ENCODE results near the gene UNC119.

DNA sequence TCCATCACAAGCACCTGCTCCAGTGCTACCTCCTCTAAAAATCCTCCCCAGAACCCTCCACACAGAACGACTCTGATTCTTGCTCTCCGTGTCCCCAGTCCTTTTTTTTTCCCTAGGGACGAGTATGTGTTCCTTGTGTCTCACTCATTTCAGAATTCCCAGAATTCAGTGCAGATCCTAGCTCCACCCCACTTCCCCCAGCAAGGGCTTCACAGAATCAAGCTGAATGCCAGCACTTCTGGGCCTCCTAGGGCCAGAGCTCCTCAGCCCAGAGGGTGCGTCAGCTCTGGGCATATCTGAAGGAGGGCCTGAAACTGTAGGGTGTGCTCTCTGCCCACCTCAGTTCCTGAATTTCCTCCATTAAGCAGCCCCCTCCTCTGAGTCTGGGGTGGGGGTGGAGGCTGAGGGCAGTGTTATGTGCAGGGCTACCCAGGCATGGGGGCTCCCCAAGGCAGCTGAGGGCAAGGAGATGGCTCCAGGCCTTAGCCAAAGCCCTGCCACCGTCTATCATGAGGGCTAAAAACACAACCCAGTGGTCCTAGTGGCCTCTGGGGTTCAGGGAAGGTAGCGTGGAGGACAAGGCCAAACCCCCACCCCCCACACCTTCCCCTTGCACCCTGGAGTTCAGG, 6.5 kb downstream of the UNC119 start:
- TF ChIP-seq, protein P1, sequence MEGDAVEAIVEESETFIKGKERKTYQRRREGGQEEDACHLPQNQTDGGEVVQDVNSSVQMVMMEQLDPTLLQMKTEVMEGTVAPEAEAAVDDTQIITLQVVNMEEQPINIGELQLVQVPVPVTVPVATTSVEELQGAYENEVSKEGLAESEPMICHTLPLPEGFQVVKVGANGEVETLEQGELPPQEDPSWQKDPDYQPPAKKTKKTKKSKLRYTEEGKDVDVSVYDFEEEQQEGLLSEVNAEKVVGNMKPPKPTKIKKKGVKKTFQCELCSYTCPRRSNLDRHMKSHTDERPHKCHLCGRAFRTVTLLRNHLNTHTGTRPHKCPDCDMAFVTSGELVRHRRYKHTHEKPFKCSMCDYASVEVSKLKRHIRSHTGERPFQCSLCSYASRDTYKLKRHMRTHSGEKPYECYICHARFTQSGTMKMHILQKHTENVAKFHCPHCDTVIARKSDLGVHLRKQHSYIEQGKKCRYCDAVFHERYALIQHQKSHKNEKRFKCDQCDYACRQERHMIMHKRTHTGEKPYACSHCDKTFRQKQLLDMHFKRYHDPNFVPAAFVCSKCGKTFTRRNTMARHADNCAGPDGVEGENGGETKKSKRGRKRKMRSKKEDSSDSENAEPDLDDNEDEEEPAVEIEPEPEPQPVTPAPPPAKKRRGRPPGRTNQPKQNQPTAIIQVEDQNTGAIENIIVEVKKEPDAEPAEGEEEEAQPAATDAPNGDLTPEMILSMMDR (IDR thresholded peaks at IDR 0.05), result no peak
- TF ChIP-seq ZFX (IDR thresholded peaks at IDR 0.05; ENCODE audit: borderline replicate concordance), result no peak
